ENCODE measurements around the gene ASIC2.
"Not testable (repeated sequence)": the region's sequence is repeated elsewhere in the genome, so short reads cannot be mapped to it uniquely, and the experiment has no call there.

The ASIC2 gene

DNA sequence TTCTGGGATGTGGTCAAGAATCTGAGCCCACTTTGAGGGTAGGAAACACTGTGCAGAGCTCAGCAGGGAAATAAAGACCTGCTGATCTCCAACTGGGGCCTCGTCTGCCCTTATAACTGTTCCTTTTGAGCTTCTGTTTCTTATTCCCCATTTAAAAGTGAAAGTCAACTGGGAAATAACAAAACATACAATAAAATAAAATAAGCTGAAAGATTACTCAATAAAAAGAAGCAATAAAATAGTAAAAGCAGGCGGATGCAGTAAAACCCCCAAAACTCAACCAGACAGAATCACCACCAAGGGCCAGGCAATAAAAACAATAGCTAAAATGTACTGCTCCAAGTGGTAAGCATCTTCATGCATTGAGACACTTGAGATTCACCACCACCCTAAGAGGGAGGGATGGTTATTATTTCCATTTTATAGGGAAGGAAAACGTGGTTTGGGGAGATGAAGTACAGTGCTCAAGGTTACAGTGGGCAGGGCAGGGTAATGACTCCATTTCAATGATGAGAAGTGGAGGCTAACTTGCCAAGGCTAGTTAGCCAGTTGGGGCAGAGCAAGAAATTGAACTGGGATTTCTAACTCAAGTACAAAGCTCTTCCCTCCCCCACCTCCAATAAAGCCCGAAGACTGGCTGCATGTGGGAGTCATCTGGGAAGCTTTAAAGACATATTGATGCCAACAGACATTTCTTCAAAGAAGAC lies 307.9 kb downstream of the ASIC2 start:
- no peak overlapping the region for H3K4me3 ChIP-seq (ENCODE audit: low read depth, low read length)
- no peak for DNase-seq (ENCODE audit: low read depth)
- TF ChIP-seq CTCF (IDR thresholded peaks at IDR 0.05; ENCODE audit: control insufficient read depth, extremely low read depth, insufficient read depth): no peak

DNA sequence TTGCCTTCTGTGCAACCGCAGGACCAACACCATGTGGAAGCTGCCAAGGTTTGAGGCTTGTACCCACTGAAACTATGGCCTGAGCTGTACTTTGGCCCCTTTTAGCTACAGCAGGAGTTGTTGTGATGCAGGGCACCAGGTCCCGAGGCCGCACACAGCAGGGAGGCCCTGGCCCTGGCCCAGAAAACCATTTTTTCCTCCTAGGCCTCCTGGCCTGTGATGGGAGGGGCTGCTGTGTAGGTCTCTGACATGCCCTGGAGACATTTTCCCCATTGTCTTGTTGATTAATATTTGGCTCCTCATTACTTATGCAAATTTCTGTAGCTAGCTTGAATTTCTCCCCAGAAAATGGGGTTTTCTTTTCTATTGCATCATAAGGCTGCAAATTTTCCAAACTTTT lies 311.5 kb downstream of the ASIC2 start:
- not testable (repeated sequence) for H3K4me3 ChIP-seq (ENCODE audit: low read depth, low read length); DNase-seq (ENCODE audit: low read depth)

GRCh38 chr17:32980230-32980629 lies 312.9 kb downstream of the ASIC2 start:
- DNase-seq (ENCODE audit: low read depth): no peak
- TF ChIP-seq CTCF (IDR thresholded peaks at IDR 0.05; ENCODE audit: control insufficient read depth, extremely low read depth, insufficient read depth): no peak

DNA sequence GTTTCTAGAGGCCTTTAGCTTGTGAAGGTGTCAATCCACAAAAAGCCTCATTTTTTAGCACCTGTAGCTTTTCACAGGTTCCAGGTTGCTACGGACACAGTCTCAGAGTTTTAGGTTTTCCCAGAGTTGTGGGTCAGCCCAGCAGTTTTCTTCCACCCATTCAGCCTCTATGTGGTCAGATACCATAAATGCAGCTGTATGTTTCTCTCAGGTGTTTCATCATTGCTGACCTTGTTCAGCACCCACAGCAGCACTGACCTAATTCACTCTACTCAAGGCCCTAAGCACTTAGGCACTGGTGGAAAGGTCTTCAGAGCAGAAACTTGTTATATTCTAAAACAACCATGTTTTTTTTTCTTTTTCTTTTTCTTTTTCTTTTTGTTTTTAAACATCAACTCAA lies 316.5 kb downstream of the ASIC2 start:
- H3K4me3 ChIP-seq (ENCODE audit: low read depth, low read length): no peak overlapping the region
- no peak for DNase-seq (ENCODE audit: low read depth)
- no peak for TF ChIP-seq CTCF (IDR thresholded peaks at IDR 0.05; ENCODE audit: control insufficient read depth, extremely low read depth, insufficient read depth)

More at GRCh38 chr17:32980230-32980629, 312.9 kb downstream of the ASIC2 start:
- H3K4me3 ChIP-seq (ENCODE audit: low read depth, low read length): no peak overlapping the region

- H3K4me3 ChIP-seq (ENCODE audit: low read depth, low read length): no peak overlapping the region
- no peak for TF ChIP-seq CTCF (IDR thresholded peaks at IDR 0.05; ENCODE audit: control insufficient read depth, extremely low read depth, insufficient read depth)
- no peak for DNase-seq (ENCODE audit: low read depth)
Observed at GRCh38 chr17:32976131-32976530, 317.0 kb downstream of the ASIC2 start.

GRCh38 chr17:32971171-32971570 lies 321.9 kb downstream of the ASIC2 start:
- H3K4me3 ChIP-seq (ENCODE audit: low read depth, low read length): no peak overlapping the region
- TF ChIP-seq CTCF (IDR thresholded peaks at IDR 0.05; ENCODE audit: control insufficient read depth, extremely low read depth, insufficient read depth): no peak
- no peak for DNase-seq (ENCODE audit: low read depth)

GRCh38 chr17:32970281-32970680 lies 322.8 kb downstream of the ASIC2 start:
- no peak for DNase-seq (ENCODE audit: low read depth)

DNA sequence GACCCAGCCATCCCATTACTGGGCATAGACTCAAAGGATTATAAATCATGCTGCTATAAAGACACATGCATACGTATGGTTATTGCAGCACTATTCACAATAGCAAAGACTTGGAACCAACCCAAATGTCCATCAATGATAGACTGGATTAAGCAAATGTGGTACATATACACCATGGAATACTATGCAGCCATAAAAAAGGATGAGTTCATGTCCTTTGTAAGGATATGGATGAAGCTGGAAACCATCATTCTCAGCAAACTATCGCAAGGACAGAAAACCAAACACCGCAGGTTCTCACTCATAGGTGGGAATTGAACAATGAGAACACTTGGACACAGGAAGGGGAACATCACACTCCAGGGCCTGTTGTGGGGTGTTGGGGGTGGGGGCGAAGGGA lies 323.9 kb downstream of the ASIC2 start:
- not testable (repeated sequence) for DNase-seq (ENCODE audit: low read depth); H3K4me3 ChIP-seq (ENCODE audit: low read depth, low read length)

More at GRCh38 chr17:32970281-32970680, 322.8 kb downstream of the ASIC2 start:
- no peak overlapping the region for H3K4me3 ChIP-seq (ENCODE audit: low read depth, low read length)
- TF ChIP-seq CTCF (IDR thresholded peaks at IDR 0.05; ENCODE audit: control insufficient read depth, extremely low read depth, insufficient read depth): no peak

Measured in LNCaP clone FGC (cell line).